Muscle of leg (tissue), 11 donors: Measurements from ENCODE around the gene LRP1. TPM values are rescaled to one million over a fixed set of nuclear protein-coding genes. Genes with fewer than 3 reads are reported as not detected.

Experiments
- DNase-seq: peaks from one replicate; pipeline ENCODE4 v3.0.0; 2013
- H3K27ac ChIP-seq: one replicate; pipeline ENCODE4 v1.5.1; 2013; ENCODE audit warnings: mild to moderate bottlenecking, low read length, control low read depth
- H3K27me3 ChIP-seq: one replicate; pipeline ENCODE4 v1.6.1; 2013; ENCODE audit warnings: low read length; ENCODE audit not compliant: control insufficient read depth, insufficient read depth
- H3K36me3 ChIP-seq: one replicate; pipeline ENCODE4 v1.6.1; 2013; ENCODE audit warnings: low read length; ENCODE audit not compliant: control insufficient read depth, insufficient read depth
- H3K4me1 ChIP-seq: one replicate; pipeline ENCODE4 v1.6.1; 2013; ENCODE audit warnings: low read length; ENCODE audit not compliant: control insufficient read depth, insufficient read depth
- H3K4me3 ChIP-seq: one replicate; pipeline ENCODE4 v1.5.1; 2013; ENCODE audit warnings: low read length, control low read depth
- H3K9me3 ChIP-seq: replicated peaks from 2 replicates; pipeline ENCODE4 v1.6.1; 2013; ENCODE audit warnings: low read depth, low read length; ENCODE audit not compliant: control insufficient read depth
- WGBS: methylation state at CpG from one replicate; pipeline ENCODE4 v1.1.5; 2013; ENCODE audit warnings: missing lambda C conversion rate; ENCODE audit not compliant: insufficient coverage; 5-methylcytosine and 5-hydroxymethylcytosine counted together
- polyA plus RNA-seq, 8 donors: library from polyadenylated mRNA; unstranded; fragments of 120-200 nt; gene quantifications; one replicate each; pipeline versions ENCODE4 v1.2.1 to v1.2.3, GENCODE V29; 2013; ENCODE audit warnings: inconsistent platforms in 1 of 8, low replicate concordance in 1 of 8; ENCODE audit not compliant: insufficient read length in 8 of 8, insufficient read depth in 1 of 8
- total RNA-seq: library from RNA; stranded (reverse); fragments of 120-200 nt; gene quantifications from one replicate; pipeline ENCODE4 v1.2.4, GENCODE V29; 2013

LRP1 gene
- total and polyA plus RNA-seq, 9 donors = 82.7 to 231 (median 160) TPM

- H3K36me3 ChIP-seq = peaks cover 68% of the 10 kb centered on the region
- peak; percentile 47 for DNase-seq
- peaks cover 77% of the 10 kb centered on the region for H3K4me1 ChIP-seq
- no peaks in the 10 kb centered on the region for H3K27me3 ChIP-seq
- 27% methylated on average over 5 of the region's 8 CpGs for WGBS
- H3K27ac ChIP-seq = peak within 1 kb of the TSS; percentile 54
- H3K4me3 ChIP-seq = no peak within 1 kb of the TSS
- H3K9me3 ChIP-seq = no peaks in the 10 kb centered on the region
Measured at GRCh38 chr12:57146961-57147944, 19.0 kb downstream of the LRP1 start, which contains the start of gene LRP1-AS. Gene LRP1-AS, minus strand, starts transcription at chr12:57147619.

GRCh38 chr12:57148469-57149244 lies 20.4 kb downstream of the LRP1 start:
- H3K27me3 ChIP-seq = no peaks in the 10 kb centered on the region
- H3K9me3 ChIP-seq = no peaks in the 10 kb centered on the region
- peak overlapping the region; percentile 86 for H3K27ac ChIP-seq
- DNase-seq = peak; percentile 85
- peaks cover 62% of the 10 kb centered on the region for H3K36me3 ChIP-seq
- H3K4me3 ChIP-seq = no peak overlapping the region
- WGBS = 43% methylated on average over 1 of the region's 4 CpGs
- H3K4me1 ChIP-seq = peaks cover 76% of the 10 kb centered on the region

GRCh38 chr12:57149245-57149900 lies 21.1 kb downstream of the LRP1 start:
- peak; percentile 95 for DNase-seq
- no peaks in the 10 kb centered on the region for H3K9me3 ChIP-seq
- H3K36me3 ChIP-seq = peaks cover 65% of the 10 kb centered on the region
- no peaks in the 10 kb centered on the region for H3K27me3 ChIP-seq
- peaks cover 76% of the 10 kb centered on the region for H3K4me1 ChIP-seq
- 16% methylated on average over 7 of the region's 13 CpGs for WGBS
- peak overlapping the region; percentile 86 for H3K27ac ChIP-seq
- H3K4me3 ChIP-seq = no peak overlapping the region

GRCh38 chr12:57150400-57151000 lies 22.2 kb downstream of the LRP1 start:
- peaks cover 65% of the 10 kb centered on the region for H3K36me3 ChIP-seq
- H3K9me3 ChIP-seq = no peaks in the 10 kb centered on the region
- H3K27ac ChIP-seq = peak overlapping the region; percentile 51
- no peak for DNase-seq
- no peak overlapping the region for H3K4me3 ChIP-seq
- 77% methylated on average over 6 of the region's 6 CpGs for WGBS
- H3K27me3 ChIP-seq = no peaks in the 10 kb centered on the region
- peaks cover 74% of the 10 kb centered on the region for H3K4me1 ChIP-seq

GRCh38 chr12:57151741-57152630 lies 23.7 kb downstream of the LRP1 start:
- H3K36me3 ChIP-seq = peaks cover 67% of the 10 kb centered on the region
- peak overlapping the region; percentile 76 for H3K27ac ChIP-seq
- H3K9me3 ChIP-seq = no peaks in the 10 kb centered on the region
- no peak overlapping the region for H3K4me3 ChIP-seq
- peak; percentile 92 for DNase-seq
- WGBS = 27% methylated on average over 7 of the region's 17 CpGs
- H3K27me3 ChIP-seq = peaks cover 3% of the 10 kb centered on the region
- peaks cover 59% of the 10 kb centered on the region for H3K4me1 ChIP-seq

GRCh38 chr12:57152639-57153038 lies 24.4 kb downstream of the LRP1 start:
- Histone ChIP-seq H3K4me3 (no peak overlapping the region), H3K9me3 (no peaks in the 10 kb centered on the region), H3K27me3 (peaks cover 3% of the 10 kb centered on the region), H3K36me3 (peaks cover 70% of the 10 kb centered on the region), H3K4me1 (peaks cover 53% of the 10 kb centered on the region), H3K27ac (peak overlapping the region; percentile 76)
- WGBS = no CpG with 5 or more reads among the region's 4 CpGs
- DNase-seq = peak; percentile 76

GRCh38 chr12:57153415-57153997 lies 25.2 kb downstream of the LRP1 start:
- Histone ChIP-seq H3K27me3 (peaks cover 3% of the 10 kb centered on the region), H3K9me3 (no peaks in the 10 kb centered on the region), H3K36me3 (peaks cover 73% of the 10 kb centered on the region), H3K4me1 (peaks cover 51% of the 10 kb centered on the region), H3K4me3 (no peak overlapping the region), H3K27ac (no peak overlapping the region)
- no CpG with 5 or more reads among the region's 1 CpG for WGBS
- no peak for DNase-seq

- no peak overlapping the region for H3K4me3 ChIP-seq
- 100% methylated on average over 1 of the region's 6 CpGs for WGBS
- peaks cover 51% of the 10 kb centered on the region for H3K4me1 ChIP-seq
- H3K27ac ChIP-seq = no peak overlapping the region
- H3K36me3 ChIP-seq = peaks cover 77% of the 10 kb centered on the region
- no peak for DNase-seq
- peaks cover 3% of the 10 kb centered on the region for H3K27me3 ChIP-seq
- H3K9me3 ChIP-seq = no peaks in the 10 kb centered on the region
Measured at GRCh38 chr12:57154076-57154475, 25.8 kb downstream of the LRP1 start.
